GM19240 (cell line): ENCODE results near the gene TMEM179.
"Not testable (repeated sequence)": the region's sequence is repeated elsewhere in the genome, so short reads cannot be mapped to it uniquely, and the experiment has no call there.

Source experiments
- DNase-seq: peaks from one replicate; pipeline ENCODE4 v3.0.0; 2011; ENCODE audit warnings: low spot score; ENCODE audit not compliant: insufficient read length

The TMEM179 gene

GRCh38 chr14:104638190-104638589, 33.6 kb upstream of the TMEM179 start:
- DNase-seq, result no peak

- no peak for DNase-seq
Measured at GRCh38 chr14:104637546-104638003, 33.0 kb upstream of the TMEM179 start.

GRCh38 chr14:104636846-104637545, 32.4 kb upstream of the TMEM179 start:
- DNase-seq, result not testable (repeated sequence)

- no peak for DNase-seq
Measured at GRCh38 chr14:104636131-104636530, 31.6 kb upstream of the TMEM179 start.

- DNase-seq, result no peak
Measured at GRCh38 chr14:104635717-104636116, 31.1 kb upstream of the TMEM179 start.

GRCh38 chr14:104634886-104635570, 30.5 kb upstream of the TMEM179 start:
- DNase-seq, result no peak

- no peak for DNase-seq
Measured at GRCh38 chr14:104634138-104634760, 29.7 kb upstream of the TMEM179 start.

- DNase-seq, result no peak
Measured at GRCh38 chr14:104633276-104634137, 28.9 kb upstream of the TMEM179 start.

GRCh38 chr14:104632781-104633180, 28.2 kb upstream of the TMEM179 start:
- no peak for DNase-seq

- no peak for DNase-seq
Measured at GRCh38 chr14:104624939-104625338, 20.4 kb upstream of the TMEM179 start.

- no peak for DNase-seq
Measured at GRCh38 chr14:104614126-104614812, 9.7 kb upstream of the TMEM179 start.

GRCh38 chr14:104611881-104612280, 7.3 kb upstream of the TMEM179 start:
- no peak for DNase-seq

- no peak for DNase-seq
Measured at GRCh38 chr14:104610749-104611310, 6.3 kb upstream of the TMEM179 start.

GRCh38 chr14:104609666-104610065, 5.1 kb upstream of the TMEM179 start:
- no peak for DNase-seq

- no peak for DNase-seq
Measured at GRCh38 chr14:104603711-104604401, 716 bp downstream of the TMEM179 start.

- DNase-seq, result no peak
Measured at GRCh38 chr14:104602933-104603325, 1.6 kb downstream of the TMEM179 start.

- DNase-seq, result no peak
Measured at GRCh38 chr14:104602315-104602932, 2.1 kb downstream of the TMEM179 start.

- no peak for DNase-seq
Measured at GRCh38 chr14:104601786-104602185, 2.8 kb downstream of the TMEM179 start.

GRCh38 chr14:104600805-104601204, 3.8 kb downstream of the TMEM179 start:
- DNase-seq, result no peak
